Sciatic nerve (tissue), 2 donors: Measurements from ENCODE around the gene PRSS36. TPM values are rescaled to one million over a fixed set of nuclear protein-coding genes. Genes with fewer than 3 reads are reported as not detected.
A peak's percentile ranks its signal among the peaks of the same experiment; 100 is the strongest.

Experiments used
- ATAC-seq: fragments of 200-7000 bp; cut with Tn5 transposase; one replicate; pipeline ENCODE4 v1.9.1; 2020; ENCODE audit warnings: mild to moderate bottlenecking, moderate library complexity
- DNase-seq: peaks from one replicate; pipeline ENCODE4 v3.0.0-alpha.2; 2020; ENCODE audit warnings: low spot score
- intact Hi-C: fragments of 100-400 bp; cut with DNase I; formaldehyde crosslinking; loops from one replicate; pipeline ENCODE4 v1.14.2; 2022
- total RNA-seq: library from RNA; stranded (reverse); fragmentation: NEBNext Ultra II Directional; extraction: Animal tissue kit (Norgen Biotek cat#: 25700); gene quantifications from one replicate; pipeline ENCODE4 v1.2.1, GENCODE V29; 2021
- donor health status: DM: no; HTN: no; CAD: no.
- donor health status: DM: no; HTN: no; CAD: no.

Gene PRSS36
- total RNA-seq, 1 donor from 2014 or later: 4.3 TPM

DNA sequence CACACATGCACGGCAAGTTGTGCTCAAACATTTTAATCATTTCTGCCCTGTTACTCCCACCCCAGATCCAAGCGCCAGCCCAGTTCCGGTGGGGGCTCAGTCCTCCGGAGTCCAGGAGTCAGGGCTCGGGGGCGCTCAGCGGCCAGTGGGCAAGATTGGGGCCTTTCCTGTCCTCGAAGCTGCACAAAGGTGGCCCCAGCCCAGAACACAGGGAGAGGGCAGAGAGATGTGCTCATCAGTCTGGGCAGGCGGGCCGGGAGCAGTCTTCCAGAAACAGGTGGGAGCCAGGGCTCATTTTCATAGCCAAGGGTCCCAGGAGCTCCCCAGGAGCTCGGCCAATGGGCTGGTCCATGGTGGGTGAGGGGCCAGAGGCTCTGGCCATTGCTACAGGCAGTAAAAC lies 18.4 kb downstream of the PRSS36 start:
- intact Hi-C loops: no loop called here
- no peak for DNase-seq
- no peak for ATAC-seq

GRCh38 chr16:31130899-31131298 lies 19.0 kb downstream of the PRSS36 start:
- intact Hi-C loops: no loop called here
- no peak for ATAC-seq
- no peak for DNase-seq

GRCh38 chr16:31130336-31130891 lies 19.5 kb downstream of the PRSS36 start:
- ATAC-seq (no peak), DNase-seq (no peak)
- intact Hi-C loops: no loop called here

- intact Hi-C loops: no loop called here
- DNase-seq (no peak), ATAC-seq (peak; percentile 51)
Measured at GRCh38 chr16:31129568-31130335, 20.1 kb downstream of the PRSS36 start.

GRCh38 chr16:31128711-31129567 lies 20.9 kb downstream of the PRSS36 start:
- ATAC-seq: peak; percentile 70
- DNase-seq: no peak
- intact Hi-C loops: no loop called here

DNA sequence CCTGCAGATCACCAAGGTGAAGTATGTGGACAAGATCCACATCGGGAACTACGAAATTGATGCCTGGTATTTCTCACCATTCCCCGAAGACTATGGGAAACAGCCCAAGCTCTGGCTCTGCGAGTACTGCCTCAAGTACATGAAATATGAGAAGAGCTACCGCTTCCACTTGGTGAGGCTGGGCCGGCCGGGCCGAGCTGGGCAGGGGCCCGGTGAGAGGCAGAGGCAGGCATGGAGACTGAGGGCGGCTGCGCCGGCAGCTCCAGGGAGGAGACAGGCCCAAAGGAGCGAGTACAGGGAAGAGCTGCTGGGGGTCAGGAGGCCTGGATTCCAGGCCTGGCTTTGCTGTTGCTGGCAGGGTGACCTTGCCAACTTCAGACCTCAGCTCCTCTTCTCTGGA lies 22.7 kb downstream of the PRSS36 start:
- DNase-seq: no peak
- ATAC-seq: no peak
- intact Hi-C loops: no loop called here

DNA sequence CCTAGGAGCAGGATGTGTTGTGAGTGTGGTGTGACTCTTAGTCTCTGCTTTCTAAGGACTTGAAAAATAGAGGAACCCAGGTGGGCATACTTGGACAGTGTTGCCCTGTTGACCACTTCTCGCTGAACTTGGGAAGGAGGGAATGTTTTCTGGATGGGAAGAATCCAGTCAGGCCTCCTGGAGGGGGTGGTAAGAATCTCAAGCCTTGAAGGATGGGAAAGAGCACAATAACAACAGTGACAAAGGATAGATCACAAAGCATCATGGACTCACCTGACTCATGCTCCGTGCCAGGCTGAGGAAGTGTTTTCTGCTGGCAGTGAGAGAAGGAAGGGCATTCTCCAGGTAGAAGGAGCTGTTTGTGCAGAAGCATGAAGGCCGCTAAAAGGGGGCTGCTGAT lies 24.0 kb downstream of the PRSS36 start:
- no peak for DNase-seq
- intact Hi-C loops: no loop called here
- ATAC-seq: no peak

GRCh38 chr16:31120129-31120528 lies 29.7 kb downstream of the PRSS36 start:
- no peak for ATAC-seq
- DNase-seq: no peak
- intact Hi-C loops: no loop called here

GRCh38 chr16:31118223-31119155 lies 31.4 kb downstream of the PRSS36 start:
- intact Hi-C loops: no loop called here
- no peak for DNase-seq
- ATAC-seq: no peak

- intact Hi-C loops: no loop called here
- ATAC-seq: peak; percentile 95
Measured at GRCh38 chr16:31117384-31118222, 32.3 kb downstream of the PRSS36 start, which contains the start of gene KAT8. Gene KAT8, plus strand, starts transcription at chr16:31117664. Its CDS starts 18 bp downstream, at chr16:31117682.

GRCh38 chr16:31114468-31114867 lies 35.4 kb downstream of the PRSS36 start:
- no peak for DNase-seq
- intact Hi-C loops: no loop called here
- ATAC-seq: no peak

More at GRCh38 chr16:31117384-31118222, 32.3 kb downstream of the PRSS36 start, which contains the start of gene KAT8:
- DNase-seq: peak; percentile 99

GRCh38 chr16:31113121-31114120 lies 36.4 kb downstream of the PRSS36 start:
- DNase-seq (no peak), ATAC-seq (no peak)
- intact Hi-C loops: no loop called here

DNA sequence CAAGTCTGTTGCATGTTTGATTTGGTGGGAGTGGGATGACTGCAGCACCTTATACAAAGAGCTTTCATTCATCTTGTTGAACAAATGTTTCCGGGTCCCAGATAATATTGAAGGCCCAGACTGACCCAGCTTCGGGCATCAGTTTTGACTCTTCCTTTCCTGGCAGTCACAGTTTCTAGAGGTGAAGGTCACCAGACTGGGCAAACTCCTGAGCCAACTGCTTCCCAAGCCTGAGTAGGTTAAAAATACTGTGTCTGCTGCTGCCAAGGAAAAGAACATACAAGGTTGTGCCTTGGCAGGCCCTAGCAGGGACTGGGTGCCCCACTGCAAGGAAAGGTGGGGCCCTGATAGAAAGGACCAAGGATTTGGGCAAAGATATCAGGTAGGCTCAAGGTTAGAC lies 37.2 kb downstream of the PRSS36 start:
- DNase-seq (no peak), ATAC-seq (no peak)
- intact Hi-C loops: no loop called here

DNA sequence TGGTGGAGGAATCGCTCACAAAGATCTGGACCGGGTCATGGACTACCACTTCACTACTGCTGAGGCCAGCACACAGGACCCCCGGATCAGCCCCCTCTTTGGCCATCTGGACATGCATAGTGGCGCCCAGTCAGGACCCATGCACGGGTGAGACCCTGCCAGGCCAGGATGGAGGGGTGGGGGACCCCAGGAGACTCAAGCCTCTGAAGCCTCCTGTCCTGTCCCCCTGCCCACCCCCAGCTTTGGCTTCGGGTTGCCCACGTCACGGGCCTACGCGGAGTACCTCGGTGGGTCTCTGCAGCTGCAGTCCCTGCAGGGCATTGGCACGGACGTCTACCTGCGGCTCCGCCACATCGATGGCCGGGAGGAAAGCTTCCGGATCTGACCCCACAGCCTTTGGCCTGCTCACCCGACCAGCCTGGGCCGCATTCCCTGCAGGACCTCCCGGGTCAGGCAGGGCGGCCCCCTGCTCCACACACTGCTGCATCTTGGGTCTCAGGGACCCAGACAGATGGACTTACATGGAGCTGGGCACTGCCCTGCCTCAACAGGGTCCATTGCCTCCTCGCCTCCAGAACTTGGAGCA lies 37.9 kb downstream of the PRSS36 start:
- no peak for ATAC-seq
- intact Hi-C loops: no loop called here
- no peak for DNase-seq

DNA sequence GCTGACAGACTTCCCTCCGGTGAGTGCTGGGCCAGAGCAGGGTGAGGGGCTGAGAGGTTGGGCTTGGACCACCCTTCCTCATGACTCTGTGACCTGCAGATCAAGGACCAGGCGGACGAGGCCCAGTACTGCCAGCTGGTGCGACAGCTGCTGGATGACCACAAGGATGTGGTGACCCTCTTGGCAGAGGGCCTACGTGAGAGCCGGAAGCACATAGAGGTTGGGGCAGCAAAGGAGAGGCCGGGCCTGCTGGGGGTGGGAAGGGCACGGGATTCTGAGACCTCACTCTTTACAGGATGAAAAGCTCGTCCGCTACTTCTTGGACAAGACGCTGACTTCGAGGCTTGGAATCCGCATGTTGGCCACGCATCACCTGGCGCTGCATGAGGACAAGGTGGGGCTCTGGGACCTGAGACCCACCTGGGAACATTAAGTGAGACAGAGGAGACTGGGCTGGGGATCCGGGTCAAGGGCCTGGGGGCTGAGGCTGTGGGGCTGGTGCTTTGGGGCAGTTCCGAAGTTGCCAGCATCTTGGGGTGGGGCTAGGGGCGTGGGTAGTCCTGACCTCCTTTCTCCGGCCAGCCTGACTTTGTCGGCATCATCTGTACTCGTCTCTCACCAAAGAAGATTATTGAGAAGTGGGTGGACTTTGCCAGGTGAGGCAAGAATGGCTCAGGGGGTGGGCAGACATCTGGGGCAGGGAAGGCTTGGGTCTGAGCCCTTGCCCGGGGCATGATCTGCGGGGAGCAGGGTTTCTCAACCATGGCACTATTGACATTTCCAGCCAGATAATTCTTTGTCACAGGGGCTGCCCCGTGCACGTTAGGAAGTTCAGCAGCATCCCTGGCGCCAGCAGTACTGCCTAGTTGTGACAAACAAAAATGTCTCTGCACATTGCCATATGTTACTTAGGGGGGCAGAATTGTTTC lies 39.5 kb downstream of the PRSS36 start:
- no peak for DNase-seq
- intact Hi-C loops: no loop called here
- no peak for ATAC-seq
